Naive thymus-derived CD4-positive, alpha-beta T cell (primary cell): ENCODE results near the gene ADGRB3. TPM values are rescaled to one million over a fixed set of nuclear protein-coding genes. Genes with fewer than 3 reads are reported as not detected.

ENCODE experiments used
- ATAC-seq: fragments of 150-1000 bp; cut with Tn5 transposase; 2 replicates; pipeline ENCODE4 v1.10.0; 2021; ENCODE audit warnings: mild to moderate bottlenecking, moderate library complexity
- CTCF ChIA-PET: fragments of 350-600 bp; sonication (Branson Sonifier 250); formaldehyde crosslinking; loops from one replicate; lab custom pipeline; 2021; ENCODE audit warnings: antibody characterized with exemption; lab: Charles Lee
- POLR2A ChIA-PET: fragments of 350-600 bp; sonication (Branson Sonifier 250); formaldehyde crosslinking; loops from one replicate; lab custom pipeline; 2021; ENCODE audit warnings: antibody characterized with exemption, inconsistent platforms; lab: Charles Lee
- DNase-seq, 9 donors: peaks; one replicate each; pipeline versions ENCODE4 v3.0.0 to v3.0.0-alpha.2; 2020 to 2022; ENCODE audit warnings: mixed read lengths in 1 of 9
- H3K27ac ChIP-seq: one replicate; pipeline ENCODE4 v1.7.0; 2013; ENCODE audit warnings: mild to moderate bottlenecking, low read depth, low read length, moderate library complexity
- H3K27me3 ChIP-seq, 2 donors: one replicate each; pipeline ENCODE4 v1.7.0; 2013; ENCODE audit warnings: low read length in 2 of 2, mild to moderate bottlenecking in 2 of 2, moderate library complexity in 2 of 2; ENCODE audit not compliant: control insufficient read depth in 2 of 2, insufficient read depth in 2 of 2
- H3K36me3 ChIP-seq, 3 experiments: 1 replicate in 2 of 3; 2 replicates in 1 of 3; pipeline ENCODE4 v1.7.0; 2013; ENCODE audit warnings: low read length in 3 of 3, mild to moderate bottlenecking in 3 of 3, moderate library complexity in 1 of 3; ENCODE audit not compliant: insufficient read depth in 3 of 3, control insufficient read depth in 2 of 3
- H3K4me1 ChIP-seq, 2 donors: one replicate each; pipeline ENCODE4 v1.7.0; 2013; ENCODE audit warnings: low read length in 2 of 2, mild to moderate bottlenecking in 2 of 2, moderate library complexity in 1 of 2; ENCODE audit not compliant: control insufficient read depth in 2 of 2, insufficient read depth in 2 of 2
- H3K4me3 ChIP-seq: 2 replicates; pipeline ENCODE4 v1.7.0; 2013; ENCODE audit warnings: mild to moderate bottlenecking, low read length
- H3K9me3 ChIP-seq, 3 experiments: 1 replicate in 2 of 3; 2 replicates in 1 of 3; pipeline ENCODE4 v1.7.0; 2013; ENCODE audit warnings: low read length in 3 of 3; ENCODE audit not compliant: control insufficient read depth in 2 of 3
- H3K27ac Mint-ChIP-seq, 9 donors: one replicate each; pipeline ENCODE4 v1.8.0; 2020 to 2022; ENCODE audit warnings: mixed read lengths in 9 of 9, mild to moderate bottlenecking in 8 of 9, moderate library complexity in 5 of 9, inconsistent platforms in 2 of 9
- H3K27me3 Mint-ChIP-seq, 5 donors: one replicate each; pipeline ENCODE4 v1.8.0; 2021 to 2022; ENCODE audit warnings: mixed read lengths in 5 of 5, mild to moderate bottlenecking in 1 of 5
- H3K36me3 Mint-ChIP-seq, 5 donors: one replicate each; pipeline ENCODE4 v1.8.0; 2020 to 2022; ENCODE audit warnings: mixed read lengths in 5 of 5, mild to moderate bottlenecking in 3 of 5, inconsistent platforms in 1 of 5
- H3K4me1 Mint-ChIP-seq, 7 donors: one replicate each; pipeline ENCODE4 v1.8.0; 2020 to 2022; ENCODE audit warnings: mixed read lengths in 7 of 7, mild to moderate bottlenecking in 3 of 7, inconsistent platforms in 1 of 7
- H3K4me3 Mint-ChIP-seq, 10 donors: one replicate each; pipeline ENCODE4 v1.8.0; 2020 to 2022; ENCODE audit warnings: mild to moderate bottlenecking in 10 of 10, mixed read lengths in 10 of 10, moderate library complexity in 6 of 10, inconsistent platforms in 2 of 10
- H3K9me3 Mint-ChIP-seq, 11 donors: one replicate each; pipeline ENCODE4 v1.8.0; 2020 to 2022; ENCODE audit warnings: mixed read lengths in 11 of 11, mild to moderate bottlenecking in 4 of 11, inconsistent platforms in 1 of 11, moderate library complexity in 1 of 11
- intact Hi-C, 2 donors: fragments of 100-400 bp; cut with micrococcal nuclease; formaldehyde crosslinking; loops; one replicate each; pipeline ENCODE4 v1.15.1; 2023
- polyA plus RNA-seq, 2 donors: library from polyadenylated mRNA; unstranded; fragments of 300-500 nt; fragmentation: Illumina TruSeq; gene quantifications; one replicate each; pipeline ENCODE4 v1.2.3, GENCODE V29; 2021
- total RNA-seq, 6 experiments: library from RNA in 5 of 6; stranded (reverse) in 5 of 6; gene quantifications; 1 replicate in 5 of 6; 2 replicates in 1 of 6; pipeline ENCODE4 v1.2.3 and lab custom pipeline; 2021 to 2026

ADGRB3 gene
- total and polyA plus RNA-seq, 7 experiments from 2014 or later = not detected

DNA sequence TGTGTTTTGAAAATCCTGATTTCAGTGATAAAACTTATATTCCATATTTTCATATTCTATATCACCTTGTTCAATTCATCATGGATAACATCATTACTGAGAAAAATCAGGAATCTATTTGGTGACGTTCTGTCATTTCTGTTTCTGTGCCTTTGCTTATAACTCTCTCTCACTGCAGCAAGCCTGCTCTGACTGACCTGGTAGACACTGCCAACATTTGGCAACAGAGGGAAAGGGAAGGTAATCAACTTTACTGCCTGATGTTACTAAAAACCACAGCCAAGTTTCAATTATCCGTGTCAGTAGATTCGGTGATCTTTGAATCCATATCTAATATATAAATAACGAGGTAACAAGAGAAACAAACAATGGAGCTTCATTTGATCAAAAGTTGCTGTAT is 659.8 kb downstream of the ADGRB3 start:
- DNase-seq (no peak), ATAC-seq (no peak)
- Mint-ChIP-seq H3K36me3 (no peaks in the 10 kb centered on the region), H3K27ac (no peak overlapping the region), H3K9me3 (peaks cover 0 to 8% (median 0%) of the 10 kb centered on the region in 11 donors), H3K27me3 (no peaks in the 10 kb centered on the region), H3K4me3 (no peak overlapping the region), H3K4me1 (no peaks in the 10 kb centered on the region)
- intact Hi-C loops = no loop called here
- POLR2A ChIA-PET = no interaction called here
- Histone ChIP-seq H3K27me3 (no peaks in the 10 kb centered on the region), H3K4me1 (no peaks in the 10 kb centered on the region), H3K9me3 (no peaks in the 10 kb centered on the region), H3K27ac (no peak overlapping the region), H3K4me3 (no peak overlapping the region), H3K36me3 (no peaks in the 10 kb centered on the region)
- CTCF ChIA-PET = no interaction called here

DNA sequence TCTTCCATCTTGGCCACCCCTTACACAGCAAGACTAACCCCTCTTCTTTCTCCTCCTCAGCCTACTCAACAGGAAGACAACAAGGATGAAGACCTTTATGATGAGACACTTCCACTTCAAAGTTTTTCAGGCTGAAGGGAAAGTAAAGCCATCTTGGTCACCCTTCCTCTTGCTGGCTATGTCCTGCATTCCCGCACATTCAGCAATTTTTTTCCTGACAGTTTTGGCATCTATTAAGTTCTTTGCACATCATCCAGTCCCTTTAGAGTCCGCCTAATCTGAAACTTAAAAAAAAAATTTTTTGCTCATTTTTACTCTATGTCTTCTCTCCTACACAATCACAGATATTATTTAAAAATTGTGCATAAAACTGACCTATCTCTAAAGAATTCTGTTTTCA is 668.3 kb downstream of the ADGRB3 start:
- Mint-ChIP-seq H3K27me3 (no peaks in the 10 kb centered on the region), H3K4me1 (no peaks in the 10 kb centered on the region), H3K36me3 (no peaks in the 10 kb centered on the region), H3K27ac (no peak overlapping the region), H3K9me3 (peaks cover 0 to 11% (median 0%) of the 10 kb centered on the region in 11 donors), H3K4me3 (no peak overlapping the region)
- H3K4me3 ChIP-seq = no peak overlapping the region
- ChIA-PET POLR2A (no interaction called here), CTCF (no interaction called here)
- no peak overlapping the region for H3K27ac ChIP-seq
- DNase-seq = no peak
- no peaks in the 10 kb centered on the region for H3K36me3 ChIP-seq
- no peak for ATAC-seq
- H3K4me1 ChIP-seq = no peaks in the 10 kb centered on the region
- H3K27me3 ChIP-seq = no peaks in the 10 kb centered on the region
- no peaks in the 10 kb centered on the region for H3K9me3 ChIP-seq
- intact Hi-C loops = no loop called here

DNA sequence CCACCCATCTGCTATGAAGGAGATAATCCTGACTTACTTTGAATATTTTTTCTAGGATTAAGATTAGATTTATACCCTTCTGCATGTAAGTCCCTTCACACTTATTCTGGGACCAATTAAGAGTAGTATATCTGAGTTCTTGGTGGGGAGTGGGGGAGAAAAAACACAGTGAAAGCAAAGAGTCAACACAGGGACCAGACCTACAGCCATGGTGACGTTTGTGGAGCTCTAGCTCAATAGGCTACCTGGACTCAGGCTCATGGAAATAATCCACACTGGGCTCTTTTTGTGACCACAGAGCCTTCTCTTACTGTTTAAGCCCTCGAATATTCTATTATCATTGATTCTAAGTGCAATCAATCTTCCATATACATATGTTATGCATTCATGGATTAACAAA is 670.4 kb downstream of the ADGRB3 start:
- Mint-ChIP-seq H3K4me3 (no peak overlapping the region), H3K9me3 (peaks cover 0 to 14% (median 0%) of the 10 kb centered on the region in 11 donors), H3K36me3 (no peaks in the 10 kb centered on the region), H3K4me1 (no peaks in the 10 kb centered on the region), H3K27ac (no peak overlapping the region), H3K27me3 (no peaks in the 10 kb centered on the region)
- Histone ChIP-seq H3K27me3 (no peaks in the 10 kb centered on the region), H3K36me3 (no peaks in the 10 kb centered on the region), H3K4me3 (no peak overlapping the region), H3K4me1 (no peaks in the 10 kb centered on the region), H3K9me3 (no peaks in the 10 kb centered on the region), H3K27ac (no peak overlapping the region)
- CTCF ChIA-PET = no interaction called here
- POLR2A ChIA-PET = no interaction called here
- DNase-seq = no peak
- intact Hi-C loops = no loop called here
- ATAC-seq = no peak

- Histone ChIP-seq H3K36me3 (no peaks in the 10 kb centered on the region), H3K4me1 (no peaks in the 10 kb centered on the region), H3K9me3 (no peaks in the 10 kb centered on the region), H3K4me3 (no peak overlapping the region), H3K27me3 (no peaks in the 10 kb centered on the region), H3K27ac (no peak overlapping the region)
- POLR2A ChIA-PET = no interaction called here
- CTCF ChIA-PET = no interaction called here
- Mint-ChIP-seq H3K27me3 (no peaks in the 10 kb centered on the region), H3K27ac (no peak overlapping the region), H3K4me1 (no peaks in the 10 kb centered on the region), H3K36me3 (no peaks in the 10 kb centered on the region), H3K9me3 (peaks cover 0 to 14% (median 0%) of the 10 kb centered on the region in 11 donors), H3K4me3 (no peak overlapping the region)
- intact Hi-C loops = no loop called here
- no peak for ATAC-seq
- DNase-seq = no peak
Measured at GRCh38 chr6:69308584-69308983, 673.5 kb downstream of the ADGRB3 start.

GRCh38 chr6:69311888-69312287 is 676.8 kb downstream of the ADGRB3 start:
- H3K27ac Mint-ChIP-seq = no peak overlapping the region
- H3K36me3 Mint-ChIP-seq = no peaks in the 10 kb centered on the region
- H3K9me3 Mint-ChIP-seq = peaks cover 0 to 14% (median 0%) of the 10 kb centered on the region in 11 donors
- ATAC-seq (no peak), DNase-seq (no peak)
- no peaks in the 10 kb centered on the region for H3K4me1 Mint-ChIP-seq
- H3K4me3 ChIP-seq = no peak overlapping the region
- no peaks in the 10 kb centered on the region for H3K4me1 ChIP-seq
- no peaks in the 10 kb centered on the region for H3K36me3 ChIP-seq
- CTCF ChIA-PET = no interaction called here
- no peaks in the 10 kb centered on the region for H3K27me3 Mint-ChIP-seq
- intact Hi-C loops = no loop called here
- no peaks in the 10 kb centered on the region for H3K9me3 ChIP-seq
- H3K27ac ChIP-seq = no peak overlapping the region
- H3K27me3 ChIP-seq = no peaks in the 10 kb centered on the region
- no peak overlapping the region for H3K4me3 Mint-ChIP-seq
- POLR2A ChIA-PET = no interaction called here

- ChIA-PET CTCF (no interaction called here), POLR2A (no interaction called here)
- DNase-seq = no peak
- no peaks in the 10 kb centered on the region for H3K4me1 ChIP-seq
- H3K4me3 ChIP-seq = no peak overlapping the region
- Mint-ChIP-seq H3K9me3 (peaks cover 0 to 4% (median 0%) of the 10 kb centered on the region in 11 donors), H3K36me3 (no peaks in the 10 kb centered on the region), H3K27me3 (no peaks in the 10 kb centered on the region), H3K4me3 (no peak overlapping the region), H3K27ac (no peak overlapping the region), H3K4me1 (no peaks in the 10 kb centered on the region)
- H3K27ac ChIP-seq = no peak overlapping the region
- intact Hi-C loops = no loop called here
- no peaks in the 10 kb centered on the region for H3K27me3 ChIP-seq
- H3K36me3 ChIP-seq = no peaks in the 10 kb centered on the region
- no peaks in the 10 kb centered on the region for H3K9me3 ChIP-seq
- no peak for ATAC-seq
Measured at GRCh38 chr6:69314001-69314400, 678.9 kb downstream of the ADGRB3 start.

DNA sequence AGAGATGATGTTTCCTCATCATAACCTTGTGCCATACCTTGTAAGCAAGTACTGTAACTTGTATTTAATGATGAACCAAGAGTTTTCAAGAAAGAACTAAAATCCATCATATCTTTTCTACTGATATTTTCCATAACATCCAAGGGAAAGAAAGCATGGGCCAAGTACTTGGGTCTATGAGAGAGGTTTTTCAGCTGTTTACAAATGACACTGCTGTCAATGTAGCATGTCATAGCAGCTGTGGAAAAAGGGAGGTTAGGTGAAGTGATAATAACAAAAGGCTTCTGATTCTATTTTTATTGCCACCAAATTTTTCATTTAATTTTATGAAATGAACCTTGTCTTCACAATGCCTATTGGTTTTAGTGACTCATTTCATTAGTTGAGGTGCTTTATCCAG is 679.4 kb downstream of the ADGRB3 start:
- Mint-ChIP-seq H3K4me3 (no peak overlapping the region), H3K27me3 (no peaks in the 10 kb centered on the region), H3K27ac (no peak overlapping the region), H3K4me1 (no peaks in the 10 kb centered on the region), H3K9me3 (peaks cover 0 to 4% (median 0%) of the 10 kb centered on the region in 11 donors), H3K36me3 (no peaks in the 10 kb centered on the region)
- Histone ChIP-seq H3K36me3 (no peaks in the 10 kb centered on the region), H3K4me3 (no peak overlapping the region), H3K9me3 (no peaks in the 10 kb centered on the region), H3K4me1 (no peaks in the 10 kb centered on the region), H3K27me3 (no peaks in the 10 kb centered on the region), H3K27ac (no peak overlapping the region)
- ATAC-seq = no peak
- DNase-seq = no peak
- ChIA-PET CTCF (no interaction called here), POLR2A (no interaction called here)
- intact Hi-C loops = no loop called here
